K562 (cell line): ENCODE results near the gene MAP3K14.

ENCODE experiments used
- POLR2B ChIP-seq: fragments of 450-650 bp; IDR thresholded peaks from 2 replicates; pipeline ENCODE4 v1.6.1; 2018; ENCODE audit warnings: low read depth; ENCODE audit not compliant: partially characterized antibody
- ZBTB34 ChIP-seq: fragments of 250-450 bp; sonication (Bioruptor Pico); IDR thresholded peaks from 2 replicates; pipeline ENCODE4 v1.8.0; 2021; ENCODE audit warnings: mild to moderate bottlenecking, moderate library complexity

- TF ChIP-seq POLR2B: no peak
- TF ChIP-seq ZBTB34 (CRISPR knock-in tag): no peak
These were observed 93.0 kb downstream of the MAP3K14 start for GRCh38 chr17:45223539-45224528.
